GM13976 (cell line): ENCODE data around the gene SPAG5.

Source experiments
- DNase-seq: peaks from one replicate; pipeline ENCODE4 v3.0.0; 2012; ENCODE audit warnings: low spot score
- CTCF ChIP-seq: IDR thresholded peaks from 2 replicates; pipeline ENCODE4 v1.5.1; 2012; ENCODE audit warnings: borderline replicate concordance, mild to moderate bottlenecking; ENCODE audit not compliant: insufficient read depth; ENCODE audit errors: extremely low read depth, missing control alignments, control extremely low read depth
- in situ Hi-C: fragments of 300-500 bp; cut with MboI; formaldehyde crosslinking; loops from one replicate; pipeline ENCODE4 v1.12.0; 2022; ENCODE audit warnings: low sequenced_read_pairs, mixed read lengths, inconsistent platforms; ENCODE audit not compliant: unreplicated experiment

SPAG5 gene

GRCh38 chr17:28598799-28599310 lies at the start of gene SPAG5:
SPAG5 (minus strand) TSS chr17:28599025; CDS start chr17:28598946, 79 bp downstream.
- in situ Hi-C loops, result no loop called here
- no peak for TF ChIP-seq CTCF
- peak; percentile 99 for DNase-seq

- in situ Hi-C loops, result no loop called here
- TF ChIP-seq CTCF, result no peak
- no peak for DNase-seq
These were observed 47.4 kb upstream of the SPAG5 start for GRCh38 chr17:28646039-28646754.

DNA sequence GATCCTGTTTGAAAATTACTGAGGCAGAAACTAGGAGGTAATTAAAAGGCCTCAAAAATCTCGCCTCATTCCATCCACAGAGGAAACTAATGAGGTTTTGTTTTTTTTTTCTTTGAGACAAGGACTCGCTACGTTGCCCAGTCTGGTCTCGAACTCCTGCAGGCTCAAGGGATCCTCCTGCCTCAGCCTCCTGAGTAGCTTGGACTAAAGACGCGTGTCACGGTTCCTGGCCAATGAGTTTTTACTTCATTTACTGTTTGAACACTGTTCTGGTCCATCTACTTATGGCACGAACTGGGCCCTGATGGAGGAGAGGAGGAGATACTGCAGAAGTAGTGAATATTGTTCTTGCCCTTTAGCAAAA lies 46.7 kb upstream of the SPAG5 start:
- TF ChIP-seq CTCF, result no peak
- in situ Hi-C loops, result no loop called here
- DNase-seq, result no peak

GRCh38 chr17:28644787-28645575 lies 46.2 kb upstream of the SPAG5 start, which contains the start of gene BLTP2:
BLTP2 (minus strand) TSS chr17:28645158; CDS start chr17:28645056, 102 bp downstream.
- DNase-seq, result peak; percentile 99
- no peak for TF ChIP-seq CTCF
- in situ Hi-C loops, result no loop called here

GRCh38 chr17:28643983-28644786 lies 45.4 kb upstream of the SPAG5 start:
- peak; percentile 67 for DNase-seq
- peak; percentile 25 for TF ChIP-seq CTCF
- in situ Hi-C loops, result no loop called here

GRCh38 chr17:28641579-28641978 lies 42.8 kb upstream of the SPAG5 start:
- DNase-seq, result no peak
- in situ Hi-C loops, result no loop called here
- no peak for TF ChIP-seq CTCF
